IPS-18a (cell line): ENCODE data around the gene CLASP1.
"Not testable (repeated sequence)": the region's sequence is repeated elsewhere in the genome, so short reads cannot be mapped to it uniquely, and the experiment has no call there.

Experiments
- H3K27ac ChIP-seq: one replicate; pipeline ENCODE4 v1.5.1; 2013; ENCODE audit warnings: low read length
- H3K27me3 ChIP-seq: one replicate; pipeline ENCODE4 v1.6.1; 2013; ENCODE audit warnings: mild to moderate bottlenecking, low read length; ENCODE audit not compliant: control insufficient read depth, insufficient read depth
- H3K36me3 ChIP-seq: one replicate; pipeline ENCODE4 v1.6.1; 2013; ENCODE audit warnings: low read depth, low read length; ENCODE audit not compliant: control insufficient read depth
- H3K4me1 ChIP-seq: one replicate; pipeline ENCODE4 v1.6.1; 2013; ENCODE audit warnings: low read depth, low read length; ENCODE audit not compliant: control insufficient read depth
- H3K4me3 ChIP-seq: one replicate; pipeline ENCODE4 v1.5.1; 2013; ENCODE audit warnings: low read length
- H3K9ac ChIP-seq: one replicate; pipeline ENCODE4 v1.6.1; 2013; ENCODE audit warnings: mild to moderate bottlenecking, low read length, moderate library complexity
- H3K9me3 ChIP-seq: one replicate; pipeline ENCODE4 v1.6.1; 2013; ENCODE audit warnings: low read depth, low read length; ENCODE audit not compliant: control insufficient read depth

The CLASP1 gene

GRCh38 chr2:121309323-121309722 lies 339.9 kb downstream of the CLASP1 start:
- Histone ChIP-seq H3K36me3 (no peaks in the 10 kb centered on the region), H3K4me1 (no peaks in the 10 kb centered on the region), H3K4me3 (no peak overlapping the region), H3K27me3 (no peaks in the 10 kb centered on the region), H3K9ac (no peak overlapping the region), H3K27ac (no peak overlapping the region), H3K9me3 (no peaks in the 10 kb centered on the region)

DNA sequence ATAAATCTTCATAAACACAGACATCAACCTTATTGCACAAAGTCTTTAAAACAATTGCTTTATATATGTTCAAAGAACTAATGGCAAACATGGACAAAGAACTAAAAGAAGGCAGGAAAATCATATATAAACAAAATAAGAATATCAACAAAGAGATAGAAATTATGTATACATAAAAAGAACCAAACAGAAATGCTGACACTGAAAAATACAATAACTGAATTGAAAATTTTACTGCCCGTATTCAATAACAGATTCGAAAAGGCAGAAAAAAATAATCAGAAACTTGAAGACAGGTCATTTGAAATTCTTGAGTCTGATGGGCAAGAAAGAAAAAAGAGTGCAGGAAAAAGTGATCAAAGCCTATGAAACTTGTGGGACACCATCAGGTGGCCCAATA lies 342.2 kb downstream of the CLASP1 start:
- H3K9ac ChIP-seq = no peak overlapping the region
- H3K4me1 ChIP-seq = no peaks in the 10 kb centered on the region
- no peaks in the 10 kb centered on the region for H3K9me3 ChIP-seq
- no peaks in the 10 kb centered on the region for H3K36me3 ChIP-seq
- H3K4me3 ChIP-seq = no peak overlapping the region
- H3K27ac ChIP-seq = no peak overlapping the region
- no peaks in the 10 kb centered on the region for H3K27me3 ChIP-seq

GRCh38 chr2:121304941-121305340 lies 344.3 kb downstream of the CLASP1 start:
- H3K4me1 ChIP-seq = no peaks in the 10 kb centered on the region
- no peaks in the 10 kb centered on the region for H3K36me3 ChIP-seq
- no peak overlapping the region for H3K4me3 ChIP-seq
- H3K9ac ChIP-seq = no peak overlapping the region
- no peaks in the 10 kb centered on the region for H3K27me3 ChIP-seq
- H3K27ac ChIP-seq = no peak overlapping the region
- H3K9me3 ChIP-seq = no peaks in the 10 kb centered on the region

- H3K27ac ChIP-seq = no peak overlapping the region
- no peaks in the 10 kb centered on the region for H3K9me3 ChIP-seq
- no peaks in the 10 kb centered on the region for H3K4me1 ChIP-seq
- no peak overlapping the region for H3K4me3 ChIP-seq
- H3K36me3 ChIP-seq = no peaks in the 10 kb centered on the region
- H3K9ac ChIP-seq = no peak overlapping the region
- no peaks in the 10 kb centered on the region for H3K27me3 ChIP-seq
Measured at GRCh38 chr2:121303531-121304263, 345.6 kb downstream of the CLASP1 start.

DNA sequence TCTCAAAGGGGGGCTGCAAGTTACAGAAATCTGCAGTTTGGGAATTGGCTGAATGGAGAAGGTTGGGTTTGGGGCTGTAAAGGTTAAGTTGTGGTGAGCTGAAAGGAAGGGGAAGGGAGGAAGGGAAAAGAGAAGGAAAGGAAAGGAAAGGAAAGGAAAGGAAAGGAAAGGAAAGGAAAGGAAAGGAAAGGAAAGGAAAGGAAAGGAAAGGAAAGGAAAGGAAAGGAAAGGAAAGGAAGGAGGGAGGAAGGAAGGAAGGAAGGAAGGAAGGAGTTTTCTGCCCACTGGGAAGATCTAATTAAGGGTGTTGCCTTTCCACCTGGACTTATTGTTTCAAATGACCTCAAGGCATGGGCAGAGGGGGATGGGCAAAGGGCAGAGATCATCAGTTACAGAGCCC lies 348.1 kb downstream of the CLASP1 start:
- H3K9me3 ChIP-seq, H3K9ac ChIP-seq, H3K27me3 ChIP-seq, H3K4me3 ChIP-seq, H3K36me3 ChIP-seq, H3K4me1 ChIP-seq, H3K27ac ChIP-seq: not testable (repeated sequence)

GRCh38 chr2:121298476-121298875 lies 350.8 kb downstream of the CLASP1 start:
- H3K9ac ChIP-seq = no peak overlapping the region
- no peaks in the 10 kb centered on the region for H3K36me3 ChIP-seq
- H3K9me3 ChIP-seq = no peaks in the 10 kb centered on the region
- no peak overlapping the region for H3K4me3 ChIP-seq
- H3K27me3 ChIP-seq = no peaks in the 10 kb centered on the region
- H3K4me1 ChIP-seq = no peaks in the 10 kb centered on the region
- H3K27ac ChIP-seq = no peak overlapping the region

GRCh38 chr2:121297866-121298265 lies 351.4 kb downstream of the CLASP1 start:
- not testable (repeated sequence) for H3K27me3 ChIP-seq, H3K9me3 ChIP-seq, H3K27ac ChIP-seq, H3K36me3 ChIP-seq, H3K9ac ChIP-seq, H3K4me1 ChIP-seq, H3K4me3 ChIP-seq

GRCh38 chr2:121297217-121297830 lies 351.9 kb downstream of the CLASP1 start:
- H3K36me3 ChIP-seq = no peaks in the 10 kb centered on the region
- H3K27ac ChIP-seq = no peak overlapping the region
- H3K4me3 ChIP-seq = no peak overlapping the region
- H3K9ac ChIP-seq = no peak overlapping the region
- H3K4me1 ChIP-seq = no peaks in the 10 kb centered on the region
- no peaks in the 10 kb centered on the region for H3K27me3 ChIP-seq
- no peaks in the 10 kb centered on the region for H3K9me3 ChIP-seq

- no peak overlapping the region for H3K9ac ChIP-seq
- H3K4me3 ChIP-seq = no peak overlapping the region
- H3K36me3 ChIP-seq = no peaks in the 10 kb centered on the region
- no peaks in the 10 kb centered on the region for H3K4me1 ChIP-seq
- no peaks in the 10 kb centered on the region for H3K9me3 ChIP-seq
- H3K27ac ChIP-seq = no peak overlapping the region
- H3K27me3 ChIP-seq = no peaks in the 10 kb centered on the region
Measured at GRCh38 chr2:121295911-121296650, 353.2 kb downstream of the CLASP1 start.

- no peak overlapping the region for H3K27ac ChIP-seq
- H3K4me3 ChIP-seq = no peak overlapping the region
- H3K9ac ChIP-seq = no peak overlapping the region
- no peaks in the 10 kb centered on the region for H3K27me3 ChIP-seq
- no peaks in the 10 kb centered on the region for H3K9me3 ChIP-seq
- H3K36me3 ChIP-seq = no peaks in the 10 kb centered on the region
- H3K4me1 ChIP-seq = no peaks in the 10 kb centered on the region
Measured at GRCh38 chr2:121294881-121295840, 354.1 kb downstream of the CLASP1 start.
